ENCODE data around the gene SLC26A1.

The SLC26A1 gene

DNA sequence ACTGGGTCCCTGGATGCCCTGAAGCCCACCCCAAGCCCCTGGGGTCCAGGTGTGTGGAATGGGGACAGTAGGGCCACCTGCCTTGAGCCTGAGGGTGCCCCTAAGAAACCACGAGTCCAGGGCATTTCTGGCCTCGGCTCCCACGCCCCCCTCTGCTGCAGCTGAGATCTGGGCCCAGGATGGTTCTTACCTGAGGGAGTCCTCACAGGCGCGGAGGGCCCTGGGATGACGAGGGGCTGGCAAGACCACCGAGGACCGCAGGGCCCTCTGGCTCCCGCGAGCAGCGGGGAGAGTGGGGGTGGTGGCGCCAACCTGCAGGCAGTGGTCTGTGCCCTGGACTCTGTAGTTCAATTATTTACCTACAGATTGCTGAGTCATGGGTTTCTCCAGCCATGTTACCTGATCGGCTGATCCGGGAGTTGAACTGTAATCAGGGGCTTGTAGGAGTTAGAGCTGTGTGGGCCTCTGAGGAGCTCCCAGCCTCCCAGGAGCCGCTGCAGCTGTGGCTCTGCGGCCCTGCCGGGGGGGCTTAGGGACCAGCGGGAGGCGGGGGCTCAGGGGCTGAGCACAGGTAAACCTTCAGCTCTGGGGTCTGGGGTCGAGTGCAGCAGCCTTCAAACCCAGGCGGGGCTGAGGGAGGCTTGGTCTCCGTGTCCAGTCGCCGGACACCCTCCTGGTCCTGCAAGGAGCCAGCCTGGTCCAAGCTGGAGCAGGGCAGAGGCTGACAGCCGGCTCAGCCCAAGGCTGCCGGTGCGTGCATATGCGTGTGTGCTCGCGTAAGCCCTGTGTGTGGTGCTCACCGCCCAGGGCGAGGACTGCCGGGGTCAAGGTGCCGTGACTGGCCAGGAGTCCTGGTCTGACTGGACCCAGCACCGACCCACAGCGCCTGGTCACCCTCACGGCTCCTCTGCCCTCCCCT lies at the start of gene SLC26A1:
SLC26A1 (minus strand) TSS at position 294 of the 919 bp plus-strand sequence. CDS start 1,701 bp downstream, outside the sequence.
- no peak for TF ChIP-seq GATA2 (IDR thresholded peaks at IDR 0.05; ENCODE audit: low read depth, low read length)
- TF ChIP-seq GATA3 (IDR thresholded peaks at IDR 0.05; ENCODE audit: low read depth, low read length) = no peak

GRCh38 chr4:1042352-1043055 lies 49.3 kb upstream of the SLC26A1 start:
- TF ChIP-seq GATA2 (IDR thresholded peaks at IDR 0.05; ENCODE audit: low read depth, low read length) (no peak), GATA3 (IDR thresholded peaks at IDR 0.05; ENCODE audit: low read depth, low read length) (no peak)

DNA sequence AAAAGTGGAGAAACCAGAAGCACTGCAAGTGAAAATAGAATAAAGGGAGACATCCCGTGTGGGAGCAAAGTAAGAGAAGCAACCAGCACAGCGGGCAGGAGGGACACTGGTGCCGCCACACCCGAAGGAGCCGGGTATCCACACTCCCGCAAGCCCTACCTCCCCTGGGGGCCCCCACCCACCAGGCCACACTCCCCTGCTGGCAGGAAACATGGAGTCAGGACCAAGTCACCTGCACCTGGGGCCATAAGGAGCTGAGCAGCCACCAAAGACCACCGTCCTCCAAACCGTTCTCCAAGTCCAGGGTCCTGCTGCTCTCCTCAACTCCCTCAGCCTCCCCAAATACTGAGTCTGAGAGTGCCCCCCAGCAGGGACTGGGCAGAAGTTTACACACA lies 48.7 kb upstream of the SLC26A1 start:
- TF ChIP-seq GATA3 (IDR thresholded peaks at IDR 0.05; ENCODE audit: low read depth, low read length) (no peak), GATA2 (IDR thresholded peaks at IDR 0.05; ENCODE audit: low read depth, low read length) (no peak)

DNA sequence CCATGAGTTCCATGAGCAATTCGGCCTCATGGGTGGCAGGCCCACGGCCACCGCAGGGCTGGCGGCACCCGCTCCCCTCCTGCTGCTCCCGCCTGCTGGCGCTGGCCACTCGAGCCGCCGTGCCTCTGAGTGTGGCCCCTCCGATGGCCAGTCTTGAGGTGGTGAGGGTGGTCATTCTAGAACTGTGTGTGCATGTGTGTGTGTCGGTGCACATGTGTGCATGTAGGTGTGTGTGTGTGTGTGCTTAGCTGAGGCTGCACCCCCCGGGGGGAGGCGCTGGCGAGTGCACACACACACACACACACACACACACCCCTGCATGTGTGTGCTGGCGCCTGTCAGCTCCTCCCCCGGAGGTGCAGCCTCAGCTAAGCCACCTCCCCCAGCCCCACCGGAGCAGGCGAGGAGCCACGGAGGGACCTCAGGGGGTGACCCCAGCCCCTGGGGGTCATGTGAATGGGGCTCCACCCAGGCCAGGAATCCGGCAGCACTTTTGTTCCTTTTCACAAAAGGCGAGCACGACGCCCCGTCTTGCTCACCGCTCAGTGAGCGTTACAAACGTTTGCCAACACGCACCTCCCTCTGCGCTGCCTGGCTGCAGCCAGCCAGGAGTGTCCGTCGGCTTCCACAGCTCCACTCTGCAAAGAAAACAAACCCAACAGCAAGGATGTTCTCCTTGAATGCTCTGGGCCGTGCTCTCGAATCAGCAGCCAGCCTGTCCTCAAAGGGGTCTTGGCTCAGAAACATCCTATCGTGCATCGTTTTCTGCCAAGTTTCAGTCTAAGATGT lies 48.1 kb upstream of the SLC26A1 start:
- TF ChIP-seq GATA3 (IDR thresholded peaks at IDR 0.05; ENCODE audit: low read depth, low read length) = no peak
- TF ChIP-seq GATA2 (IDR thresholded peaks at IDR 0.05; ENCODE audit: low read depth, low read length) = no peak

DNA sequence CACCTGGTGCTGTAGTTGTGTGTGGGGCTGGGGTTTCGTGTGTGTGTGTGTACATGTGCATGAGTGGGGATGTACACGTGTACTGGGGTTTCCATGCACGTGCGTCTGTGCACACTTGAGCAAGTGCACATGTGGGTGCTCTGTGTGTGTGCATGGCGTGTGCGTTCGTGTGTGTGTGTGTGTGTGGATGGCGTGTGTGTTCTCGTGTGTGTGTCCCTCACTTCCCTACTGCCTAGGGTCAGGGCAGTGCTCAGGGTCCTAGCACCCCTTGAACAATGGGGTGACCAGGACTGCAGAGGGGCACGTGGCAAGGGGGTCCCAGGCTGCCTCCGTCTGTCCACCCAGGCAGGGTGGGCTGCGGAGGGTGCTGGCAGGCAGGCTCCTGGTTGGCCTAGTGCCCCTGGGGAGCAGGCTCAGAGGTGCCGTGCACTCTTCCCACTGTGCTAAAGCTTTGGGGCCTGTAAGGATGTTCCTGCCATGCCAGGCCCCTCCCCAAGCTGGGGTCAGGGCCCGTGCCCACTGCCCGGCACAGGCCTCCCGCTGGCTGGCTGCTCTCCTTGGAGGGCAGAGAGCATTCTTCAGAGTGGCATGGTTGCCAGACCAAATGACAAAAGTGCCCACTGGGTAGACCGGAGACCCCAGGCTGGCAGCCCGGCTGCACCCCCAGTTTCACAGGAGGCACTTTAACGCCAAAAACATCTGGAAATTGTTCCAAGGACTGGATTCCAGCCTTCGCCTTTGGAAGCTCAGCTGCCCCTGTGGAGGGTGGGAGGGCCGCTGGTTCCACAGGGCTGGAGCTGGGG lies 47.3 kb upstream of the SLC26A1 start:
- no peak for TF ChIP-seq GATA3 (IDR thresholded peaks at IDR 0.05; ENCODE audit: low read depth, low read length)

GRCh38 chr4:1039493-1040343 lies 46.5 kb upstream of the SLC26A1 start:
- TF ChIP-seq GATA3 (IDR thresholded peaks at IDR 0.05; ENCODE audit: low read depth, low read length) = no peak
- TF ChIP-seq GATA2 (IDR thresholded peaks at IDR 0.05; ENCODE audit: low read depth, low read length) = no peak

DNA sequence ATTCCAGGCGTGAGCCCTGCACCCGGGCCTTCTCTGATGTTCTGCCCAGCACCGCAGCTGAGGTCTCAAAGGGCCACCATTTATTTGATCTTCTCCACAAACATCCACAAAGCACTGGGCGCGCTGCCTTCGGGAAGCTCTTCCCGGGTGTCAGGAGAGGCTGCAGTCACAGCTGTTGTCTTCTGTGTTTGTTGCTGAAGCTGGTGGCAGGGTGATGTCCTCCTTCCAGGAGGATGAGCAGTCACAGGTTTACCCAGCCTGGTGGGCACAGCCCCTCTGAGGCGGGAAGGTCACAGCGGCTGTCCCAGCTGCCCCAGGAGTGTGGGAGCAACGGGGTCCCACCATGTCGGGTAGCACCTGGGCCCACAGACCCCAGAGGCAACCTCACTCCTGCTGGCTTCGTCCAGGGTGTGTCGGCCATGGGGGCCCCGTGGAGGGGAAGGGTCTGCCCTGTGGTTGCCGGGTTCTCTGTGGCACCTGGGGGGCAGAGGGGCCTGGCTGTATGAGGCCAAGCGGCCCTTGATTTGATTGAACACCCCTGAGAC lies 45.8 kb upstream of the SLC26A1 start:
- TF ChIP-seq GATA2 (IDR thresholded peaks at IDR 0.05; ENCODE audit: low read depth, low read length) (no peak), GATA3 (IDR thresholded peaks at IDR 0.05; ENCODE audit: low read depth, low read length) (no peak)

- TF ChIP-seq GATA2 (IDR thresholded peaks at IDR 0.05; ENCODE audit: low read depth, low read length) (no peak), GATA3 (IDR thresholded peaks at IDR 0.05; ENCODE audit: low read depth, low read length) (no peak)
These were observed 44.0 kb upstream of the SLC26A1 start for GRCh38 chr4:1036976-1037810.

GRCh38 chr4:1036095-1036494 lies 42.9 kb upstream of the SLC26A1 start:
- TF ChIP-seq GATA3 (IDR thresholded peaks at IDR 0.05; ENCODE audit: low read depth, low read length) = no peak
- no peak for TF ChIP-seq GATA2 (IDR thresholded peaks at IDR 0.05; ENCODE audit: low read depth, low read length)

- TF ChIP-seq GATA3 (IDR thresholded peaks at IDR 0.05; ENCODE audit: low read depth, low read length) = no peak
- TF ChIP-seq GATA2 (IDR thresholded peaks at IDR 0.05; ENCODE audit: low read depth, low read length) = no peak
These were observed 42.3 kb upstream of the SLC26A1 start for GRCh38 chr4:1035510-1035909.

GRCh38 chr4:1033840-1034551 lies 40.8 kb upstream of the SLC26A1 start:
- no peak for TF ChIP-seq GATA2 (IDR thresholded peaks at IDR 0.05; ENCODE audit: low read depth, low read length)
- no peak for TF ChIP-seq GATA3 (IDR thresholded peaks at IDR 0.05; ENCODE audit: low read depth, low read length)

Measured in SH-SY5Y (cell line).